ENCODE results near the gene PPIP5K2.
"Not testable (repeated sequence)": the region's sequence is repeated elsewhere in the genome, so short reads cannot be mapped to it uniquely, and the experiment has no call there.

The PPIP5K2 gene

GRCh38 chr5:103207011-103207410, 86.9 kb downstream of the PPIP5K2 start:
- DNase-seq (ENCODE audit: low spot score) = no peak

- DNase-seq (ENCODE audit: low spot score) = no peak
Observed at GRCh38 chr5:103207653-103208052, 87.6 kb downstream of the PPIP5K2 start.

- no peak for DNase-seq (ENCODE audit: low spot score)
Observed at GRCh38 chr5:103208460-103208859, 88.4 kb downstream of the PPIP5K2 start.

GRCh38 chr5:103209065-103209464, 89.0 kb downstream of the PPIP5K2 start:
- DNase-seq (ENCODE audit: low spot score) = no peak

GRCh38 chr5:103210952-103211351, 90.9 kb downstream of the PPIP5K2 start:
- no peak for DNase-seq (ENCODE audit: low spot score)

- DNase-seq (ENCODE audit: low spot score) = no peak
Observed at GRCh38 chr5:103211576-103212561, 91.8 kb downstream of the PPIP5K2 start.

GRCh38 chr5:103216137-103216536, 96.0 kb downstream of the PPIP5K2 start:
- DNase-seq (ENCODE audit: low spot score) = no peak

- no peak for DNase-seq (ENCODE audit: low spot score)
Observed at GRCh38 chr5:103216697-103217096, 96.6 kb downstream of the PPIP5K2 start.

- no peak for DNase-seq (ENCODE audit: low spot score)
Observed at GRCh38 chr5:103217101-103217500, 97.0 kb downstream of the PPIP5K2 start.

- no peak for DNase-seq (ENCODE audit: low spot score)
Observed at GRCh38 chr5:103218164-103218563, 98.1 kb downstream of the PPIP5K2 start.

- DNase-seq (ENCODE audit: low spot score) = not testable (repeated sequence)
Observed at GRCh38 chr5:103219074-103219473, 99.0 kb downstream of the PPIP5K2 start.

GRCh38 chr5:103223031-103223955, 103.2 kb downstream of the PPIP5K2 start:
- DNase-seq (ENCODE audit: low spot score) = no peak

- DNase-seq (ENCODE audit: low spot score) = peak; percentile 77
Observed at GRCh38 chr5:103224118-103224893, 104.2 kb downstream of the PPIP5K2 start.

- no peak for DNase-seq (ENCODE audit: low spot score)
Observed at GRCh38 chr5:103224894-103225246, 104.8 kb downstream of the PPIP5K2 start.

- no peak for DNase-seq (ENCODE audit: low spot score)
Observed at GRCh38 chr5:103228061-103228460, 108.0 kb downstream of the PPIP5K2 start.

GRCh38 chr5:103228588-103228987, 108.5 kb downstream of the PPIP5K2 start:
- no peak for DNase-seq (ENCODE audit: low spot score)

GRCh38 chr5:103232393-103232999, 112.4 kb downstream of the PPIP5K2 start:
- peak; percentile 29 for DNase-seq (ENCODE audit: low spot score)

- DNase-seq (ENCODE audit: low spot score) = no peak
Observed at GRCh38 chr5:103234239-103234975, 114.3 kb downstream of the PPIP5K2 start.

- DNase-seq (ENCODE audit: low spot score) = no peak
Observed at GRCh38 chr5:103235891-103236290, 115.8 kb downstream of the PPIP5K2 start.

- no peak for DNase-seq (ENCODE audit: low spot score)
Observed at GRCh38 chr5:103237778-103238177, 117.7 kb downstream of the PPIP5K2 start.
